Pancreas (tissue), 10 donors: ENCODE measurements around the gene ATP10D. TPM values are rescaled to one million over a fixed set of nuclear protein-coding genes. Genes with fewer than 3 reads are reported as not detected.

ENCODE experiments used
- ATAC-seq, 4 donors: fragments of 200-7000 bp; cut with Tn5 transposase; one replicate each; pipeline versions ENCODE4 v1.8.0 to v1.9.1; 2020; ENCODE audit warnings: mild to moderate bottlenecking in 4 of 4, moderate library complexity in 4 of 4
- DNase-seq, 6 donors: peaks; one replicate each; pipeline ENCODE4 v3.0.0-alpha.2; 2020
- FAIRE-seq: peaks from 2 replicates; lab custom pipeline; 2012; peaks lifted over from hg19 to GRCh38; lab: Jason Lieb, UNC
- H3K27ac ChIP-seq, 4 donors: fragments of 200-600 bp; sonication (generic); 1 replicate in 3 of 4; 2 replicates in 1 of 4; pipeline versions ENCODE4 v1.5.0 to v1.8.0; 2020
- H3K27me3 ChIP-seq, 4 donors: fragments of 200-600 bp; one replicate each; pipeline ENCODE4 v1.8.0; 2021
- H3K36me3 ChIP-seq, 3 donors: fragments of 200-600 bp; sonication (generic) in 1 of 3; one replicate each; pipeline versions ENCODE4 v1.5.0 to v1.8.0; 2020 to 2021
- H3K4me1 ChIP-seq, 3 donors: fragments of 200-600 bp; one replicate each; pipeline ENCODE4 v1.8.0; 2021
- H3K4me3 ChIP-seq, 4 donors: fragments of 200-600 bp; sonication (generic) in 2 of 4; one replicate each; pipeline versions ENCODE4 v1.5.0 to v1.8.0; 2020 to 2021
- H3K9me3 ChIP-seq, 4 donors: fragments of 200-600 bp; one replicate each; pipeline ENCODE4 v1.8.0; 2021
- WGBS, 2 donors: extraction: QIAGEN DNeasy Blood & Tissue Kit; methylation state at CpG; one replicate each; pipeline ENCODE4 v1.1.7; 2013; 5-methylcytosine and 5-hydroxymethylcytosine counted together
- intact Hi-C, 3 donors: fragments of 100-400 bp; cut with DNase I; formaldehyde crosslinking; loops; one replicate each; pipeline versions ENCODE4 v1.11.1 to v1.14.2; 2022
- polyA plus RNA-seq, 2 donors: library from polyadenylated mRNA; stranded (reverse); fragments of 200-250 nt; gene quantifications; one replicate each; pipeline ENCODE4 v1.2.3, GENCODE V29; 2013
- total RNA-seq, 6 donors: library from RNA; stranded (reverse); fragmentation: NEBNext Ultra II Directional in 4 of 6; extraction: Animal tissue kit (Norgen Biotek cat#: 25700) in 4 of 6; gene quantifications; one replicate each; pipeline versions ENCODE4 v1.2.1 to v1.2.4, GENCODE V29; 2021 to 2023
- TF ChIP-seq, protein P1 (sequence below), 4 donors: fragments of 200-600 bp; sonication (generic) in 3 of 4; IDR thresholded peaks; one replicate each; pipeline versions ENCODE4 v1.5.0 to v1.8.0; 2021; ENCODE audit warnings: antibody characterized with exemption in 4 of 4
- donor health status: healthy with polysubstance abuse.
- donor health status: DM: no; HTN: no; CAD: no; lungs with moderate emphysema.
- donor health status: DM: no; HTN: no; CAD: no.
- donor health status: control.
- donor health status: control.
- donor health status: Bipolar disorder and iron deficiency.
- donor health status: DM: yes; HTN: yes; CAD: no.
- donor health status: DM: no; HTN: no; CAD: no.
- donor health status: DM: no; HTN: no; CAD: no.
- donor health status: DM: yes; HTN: yes; CAD: no.

Gene ATP10D
- total and polyA plus RNA-seq, 8 donors = 2.1 to 20.5 (median 7.5) TPM

DNA sequence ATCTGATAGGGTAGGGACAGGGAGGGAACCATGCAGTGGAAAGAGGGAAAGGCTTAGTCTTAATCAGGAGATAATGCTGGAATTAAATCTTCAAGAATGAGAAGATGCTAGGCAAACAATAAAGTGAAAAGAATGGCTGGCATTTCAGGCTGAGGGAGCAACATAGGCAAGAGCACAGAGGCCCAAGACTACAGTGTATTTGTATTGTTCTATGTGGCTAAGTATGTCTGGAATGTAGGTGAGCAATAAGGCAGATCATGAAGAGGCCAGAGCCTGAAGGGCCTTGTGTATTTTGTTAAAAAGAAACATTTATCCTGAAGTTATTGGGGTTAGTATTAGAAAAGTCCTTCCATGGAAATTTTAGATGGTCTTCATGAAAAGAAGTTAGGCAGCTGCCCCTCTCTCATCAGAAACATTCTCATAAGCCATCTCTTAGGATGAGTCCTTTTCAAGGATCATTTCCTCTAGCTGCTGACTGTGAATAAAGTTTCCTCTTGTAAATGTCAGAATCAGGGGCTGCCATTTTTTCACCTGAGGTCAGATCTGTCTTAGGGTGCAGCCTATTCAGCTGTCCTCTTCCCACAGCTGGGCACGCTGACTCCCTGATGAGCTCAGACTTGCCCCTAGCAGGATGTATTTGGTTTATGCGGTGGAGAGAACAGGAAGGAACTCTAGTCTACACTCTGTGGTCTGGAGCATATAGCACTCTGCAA, 46.3 kb downstream of the ATP10D start:
- FAIRE-seq = no peak
- Histone ChIP-seq H3K4me1 (no peaks in the 10 kb centered on the region), H3K27me3 (no peaks in the 10 kb centered on the region), H3K36me3 (peaks cover 0 to under 1% (median 0%) of the 10 kb centered on the region in 3 donors), H3K9me3 (no peaks in the 10 kb centered on the region), H3K4me3 (no peak overlapping the region), H3K27ac (no peak overlapping the region)
- DNase-seq = peak in 1 of 6 donors; percentile 20
- ATAC-seq = peak in 3 of 4 donors; percentile 66 to 86 (median 84)
- intact Hi-C loops = no loop called here
- TF ChIP-seq, protein P1, sequence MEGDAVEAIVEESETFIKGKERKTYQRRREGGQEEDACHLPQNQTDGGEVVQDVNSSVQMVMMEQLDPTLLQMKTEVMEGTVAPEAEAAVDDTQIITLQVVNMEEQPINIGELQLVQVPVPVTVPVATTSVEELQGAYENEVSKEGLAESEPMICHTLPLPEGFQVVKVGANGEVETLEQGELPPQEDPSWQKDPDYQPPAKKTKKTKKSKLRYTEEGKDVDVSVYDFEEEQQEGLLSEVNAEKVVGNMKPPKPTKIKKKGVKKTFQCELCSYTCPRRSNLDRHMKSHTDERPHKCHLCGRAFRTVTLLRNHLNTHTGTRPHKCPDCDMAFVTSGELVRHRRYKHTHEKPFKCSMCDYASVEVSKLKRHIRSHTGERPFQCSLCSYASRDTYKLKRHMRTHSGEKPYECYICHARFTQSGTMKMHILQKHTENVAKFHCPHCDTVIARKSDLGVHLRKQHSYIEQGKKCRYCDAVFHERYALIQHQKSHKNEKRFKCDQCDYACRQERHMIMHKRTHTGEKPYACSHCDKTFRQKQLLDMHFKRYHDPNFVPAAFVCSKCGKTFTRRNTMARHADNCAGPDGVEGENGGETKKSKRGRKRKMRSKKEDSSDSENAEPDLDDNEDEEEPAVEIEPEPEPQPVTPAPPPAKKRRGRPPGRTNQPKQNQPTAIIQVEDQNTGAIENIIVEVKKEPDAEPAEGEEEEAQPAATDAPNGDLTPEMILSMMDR (IDR thresholded peaks at IDR 0.05) = no peak
- 85% methylated on average over 2 of the region's 2 CpGs for WGBS, 2 donors

DNA sequence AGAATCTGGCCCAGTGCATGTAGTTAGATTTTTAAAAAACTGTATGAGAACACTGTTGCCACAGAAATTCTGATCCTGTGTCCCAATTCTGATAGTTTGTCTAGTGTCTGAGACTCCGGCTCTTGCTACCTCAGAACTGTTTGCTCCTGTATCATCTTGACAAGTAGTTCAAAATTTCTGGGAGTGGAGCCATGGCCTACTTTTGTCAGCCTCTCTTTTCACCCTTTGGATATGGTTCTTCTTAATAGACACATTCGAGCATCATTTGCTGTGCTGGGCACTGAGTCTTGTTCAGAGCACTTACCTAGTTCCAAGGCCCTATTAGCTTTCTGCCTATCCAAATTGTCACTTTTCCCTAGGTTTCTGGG, 46.9 kb downstream of the ATP10D start:
- FAIRE-seq = no peak
- Histone ChIP-seq H3K4me3 (no peak overlapping the region), H3K27me3 (no peaks in the 10 kb centered on the region), H3K36me3 (peaks cover 0 to 4% (median 0%) of the 10 kb centered on the region in 3 donors), H3K9me3 (no peaks in the 10 kb centered on the region), H3K4me1 (no peaks in the 10 kb centered on the region), H3K27ac (no peak overlapping the region)
- intact Hi-C loops = no loop called here
- 63 to 68% methylated on average over 2 of the region's 2 CpGs for WGBS, 2 donors
- DNase-seq = no peak
- ATAC-seq = no peak
- TF ChIP-seq, protein P1 (IDR thresholded peaks at IDR 0.05) = no peak

DNA sequence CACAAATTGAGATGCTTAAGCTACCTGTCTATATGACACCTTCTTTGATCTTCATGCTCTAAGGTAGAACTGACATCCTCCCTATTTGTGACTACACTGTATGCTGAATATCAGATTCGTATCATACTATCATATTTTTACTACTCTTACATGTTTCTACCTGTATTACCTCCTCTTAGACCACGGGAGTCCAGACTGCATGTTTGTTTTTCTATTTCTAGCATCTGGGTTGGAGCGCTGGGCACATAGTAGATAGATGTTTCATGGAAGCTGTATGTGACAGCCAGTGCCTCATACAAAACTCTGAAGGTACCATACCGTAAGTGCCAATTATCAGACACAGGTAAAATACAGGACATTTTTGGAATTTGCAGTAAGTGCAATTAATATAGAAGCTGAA, 47.6 kb downstream of the ATP10D start:
- no peaks in the 10 kb centered on the region for H3K9me3 ChIP-seq
- WGBS, 2 donors = 67 to 75% methylated on average over 4 of the region's 4 CpGs
- no peaks in the 10 kb centered on the region for H3K27me3 ChIP-seq
- H3K4me1 ChIP-seq = no peaks in the 10 kb centered on the region
- peaks cover 0 to 4% (median 0%) of the 10 kb centered on the region in 3 donors for H3K36me3 ChIP-seq
- TF ChIP-seq, protein P1 (IDR thresholded peaks at IDR 0.05) = no peak
- intact Hi-C loops = no loop called here
- H3K27ac ChIP-seq = no peak overlapping the region
- no peak for FAIRE-seq
- ATAC-seq = peak in 1 of 4 donors; percentile 56
- no peak overlapping the region for H3K4me3 ChIP-seq
- no peak for DNase-seq

DNA sequence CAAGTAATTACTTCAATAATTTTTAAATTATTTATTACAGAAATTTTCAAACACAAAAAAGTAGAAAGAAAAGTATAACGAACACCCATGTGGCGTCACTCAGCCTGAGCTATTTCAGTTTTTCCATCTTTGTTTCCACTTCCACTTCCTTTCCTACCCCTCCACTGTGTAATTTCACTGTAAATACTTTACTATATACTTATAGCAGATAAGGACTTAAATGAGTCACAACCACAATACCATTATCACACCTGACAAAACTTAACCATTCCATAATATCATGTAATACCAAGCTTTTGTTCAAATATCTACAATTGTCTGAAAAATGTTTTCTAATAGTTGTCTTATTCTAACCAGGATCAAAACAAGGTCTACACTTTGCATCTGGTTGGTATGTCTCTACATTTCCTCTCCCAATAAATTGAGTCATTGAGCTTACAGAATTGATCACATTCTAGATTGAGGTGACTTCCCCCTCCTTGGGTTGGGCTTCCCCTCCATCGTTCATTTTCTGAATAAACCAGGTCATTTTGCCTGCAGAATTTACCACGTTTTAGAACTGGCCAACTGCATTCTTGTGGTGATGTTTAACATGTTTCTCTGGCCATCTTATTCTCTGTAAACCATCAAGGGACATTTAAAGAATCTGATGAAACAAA, 48.7 kb downstream of the ATP10D start:
- Histone ChIP-seq H3K36me3 (peaks cover 0 to 4% (median 0%) of the 10 kb centered on the region in 3 donors), H3K27me3 (no peaks in the 10 kb centered on the region), H3K27ac (no peak overlapping the region), H3K4me1 (no peaks in the 10 kb centered on the region), H3K4me3 (no peak overlapping the region), H3K9me3 (no peaks in the 10 kb centered on the region)
- FAIRE-seq (no peak), ATAC-seq (no peak), DNase-seq (no peak)
- 64 to 77% methylated on average over 4 of the region's 4 CpGs for WGBS, 2 donors
- intact Hi-C loops = no loop called here
- TF ChIP-seq, protein P1 (IDR thresholded peaks at IDR 0.05) = no peak

DNA sequence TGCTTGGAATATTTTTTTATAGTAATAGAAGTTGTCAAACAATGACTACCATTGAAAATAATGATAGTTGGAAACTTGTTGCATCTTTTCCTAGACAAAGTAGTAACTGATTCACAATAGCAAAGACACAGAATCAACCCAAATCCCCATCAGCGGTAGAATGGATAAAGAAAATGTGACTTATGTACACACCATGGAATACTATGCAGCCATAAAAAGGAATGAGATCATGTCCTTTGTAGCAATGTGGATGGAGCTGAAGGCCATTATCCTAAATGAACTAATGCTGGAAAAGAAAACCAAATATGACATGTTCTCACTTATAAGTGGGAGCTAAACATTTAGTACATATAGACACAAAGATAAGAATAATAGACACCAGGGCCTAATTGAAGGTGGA, 49.7 kb downstream of the ATP10D start:
- Histone ChIP-seq H3K27me3 (no peaks in the 10 kb centered on the region), H3K27ac (no peak overlapping the region), H3K4me1 (no peaks in the 10 kb centered on the region), H3K4me3 (no peak overlapping the region), H3K9me3 (no peaks in the 10 kb centered on the region), H3K36me3 (peaks cover 0 to 4% (median 0%) of the 10 kb centered on the region in 3 donors)
- TF ChIP-seq, protein P1 (IDR thresholded peaks at IDR 0.05) = no peak
- WGBS, 2 donors = 92 to 100% methylated on average over 1 of the region's 1 CpG
- DNase-seq (no peak), FAIRE-seq (no peak), ATAC-seq (no peak)
- intact Hi-C loops = no loop called here
